Fibroblast of villous mesenchyme (primary cell): ENCODE results near the gene LRRC18. TPM values are rescaled to one million over a fixed set of nuclear protein-coding genes. Genes with fewer than 3 reads are reported as not detected.

Experiments used
- DNase-seq: peaks from one replicate; pipeline ENCODE4 v3.0.0-alpha.2; 2010; ENCODE audit warnings: low read depth
- H3K4me3 ChIP-seq: 2 replicates; pipeline ENCODE4 v1.5.1; 2011; ENCODE audit warnings: low read depth, mild to moderate bottlenecking, low read length
- CTCF ChIP-seq: IDR thresholded peaks from 2 replicates; pipeline ENCODE4 v1.5.1; 2012; ENCODE audit warnings: low read depth, mild to moderate bottlenecking, low read length; ENCODE audit not compliant: insufficient read depth
- total RNA-seq: library from RNA; depleted of rRNA; stranded (reverse); fragments of >200 nt; gene quantifications from 2 replicates; pipeline ENCODE4 v1.2.3, GENCODE V29; 2012

The LRRC18 gene
- total RNA-seq, 1 donor: not detected

- no peak overlapping the region for H3K4me3 ChIP-seq
Observed at GRCh38 chr10:48897441-48897790, 42.2 kb downstream of the LRRC18 start.

GRCh38 chr10:48896756-48897440 lies 42.7 kb downstream of the LRRC18 start:
- DNase-seq: no peak
- no peak for TF ChIP-seq CTCF

More at GRCh38 chr10:48897441-48897790, 42.2 kb downstream of the LRRC18 start:
- no peak for TF ChIP-seq CTCF
- no peak for DNase-seq

DNA sequence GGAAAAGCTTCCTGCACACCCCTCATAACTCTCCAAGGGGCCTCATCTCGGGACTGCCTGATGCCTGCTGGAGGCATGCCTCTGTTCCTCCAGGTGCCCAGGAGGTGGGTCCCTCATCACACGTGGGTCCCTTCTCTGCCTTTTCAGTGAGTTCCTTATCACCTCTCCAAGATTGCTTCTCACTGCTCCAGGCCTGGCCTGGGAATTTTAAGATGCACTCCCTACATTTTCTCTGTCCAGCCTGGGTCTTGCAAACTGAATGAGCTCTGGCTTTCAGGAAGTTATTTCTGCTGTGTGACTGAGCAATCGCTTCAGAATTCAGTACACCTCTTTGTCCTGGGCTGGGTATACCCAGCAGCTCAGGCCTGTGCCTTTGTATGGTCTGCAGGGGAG lies 43.8 kb downstream of the LRRC18 start:
- no peak for TF ChIP-seq CTCF
- DNase-seq: no peak
- H3K4me3 ChIP-seq: no peak overlapping the region

More at GRCh38 chr10:48896756-48897440, 42.7 kb downstream of the LRRC18 start:
- H3K4me3 ChIP-seq: no peak overlapping the region

GRCh38 chr10:48894911-48895802 lies 44.5 kb downstream of the LRRC18 start:
- no peak overlapping the region for H3K4me3 ChIP-seq
- no peak for DNase-seq
- no peak for TF ChIP-seq CTCF

GRCh38 chr10:48890888-48891850 lies 48.5 kb downstream of the LRRC18 start:
- no peak for TF ChIP-seq CTCF
- no peak for DNase-seq
- H3K4me3 ChIP-seq: no peak overlapping the region

GRCh38 chr10:48887982-48888381 lies 51.7 kb downstream of the LRRC18 start:
- no peak overlapping the region for H3K4me3 ChIP-seq
- no peak for DNase-seq
- no peak for TF ChIP-seq CTCF
